GM12878 (cell line): Measurements from ENCODE around the gene FBLN1. TPM values are rescaled to one million over a fixed set of nuclear protein-coding genes. Genes with fewer than 3 reads are reported as not detected.

Experiments
- ATAC-seq: fragments of 200-7000 bp; cut with Tn5 transposase; 3 replicates; pipeline ENCODE4 v1.9.1; 2020; ENCODE audit warnings: mild to moderate bottlenecking, moderate library complexity
- BruUV-seq: library from RNA; stranded (reverse); fragments of 400-500 nt; replicated peaks from 2 replicates; lab custom pipeline; 2021; lab: Mats Ljungman, UMichigan
- CTCF ChIA-PET: fragments of 300-600 bp; sonication (Branson Sonifier 250); formaldehyde crosslinking; extraction: SDS; loops from one replicate; lab custom pipeline; 2021; ENCODE audit warnings: inconsistent platforms; lab: Yijun Ruan, JAX
- POLR2A ChIA-PET: fragments of 350-600 bp; formaldehyde crosslinking; extraction: SDS; loops from one replicate; lab custom pipeline; 2021; ENCODE audit warnings: inconsistent platforms; lab: Charles Lee
- RAD21 ChIA-PET: fragments of 300-600 bp; sonication (Branson Sonifier 250); formaldehyde crosslinking; loops from one replicate; lab custom pipeline; 2023; ENCODE audit warnings: antibody characterized with exemption; ENCODE audit not compliant: unreplicated experiment; lab: Charles Lee
- SMC1A ChIA-PET: fragments of 300-600 bp; sonication (Branson Sonifier 250); formaldehyde crosslinking; loops from one replicate; lab custom pipeline; 2023; ENCODE audit not compliant: unreplicated experiment, uncharacterized antibody; lab: Charles Lee
- DNase-seq: peaks from one replicate; pipeline ENCODE4 v3.0.0-alpha.2; 2011; ENCODE audit warnings: low read depth, low spot score
- FAIRE-seq: peaks from 3 replicates; lab custom pipeline; 2011; peaks lifted over from hg19 to GRCh38; lab: Jason Lieb, UNC
- H2AFZ ChIP-seq: 2 replicates; pipeline ENCODE4 v1.6.0; 2011; ENCODE audit warnings: low read depth, low read length, control low read depth; ENCODE audit not compliant: control insufficient read depth
- H3K27ac ChIP-seq: 2 replicates; pipeline ENCODE4 v1.5.1; 2011; ENCODE audit warnings: control low read depth; ENCODE audit not compliant: control insufficient read depth, insufficient read depth
- H3K27me3 ChIP-seq, 2 experiments: replicated peaks in 1 of 2; 2 replicates each; pipeline versions ENCODE4 v1.6.0 to v1.6.1; 2011; ENCODE audit warnings: low read length in 1 of 2; ENCODE audit not compliant: control insufficient read depth in 2 of 2, insufficient read depth in 2 of 2
- H3K36me3 ChIP-seq, 2 experiments: 2 replicates each; pipeline ENCODE4 v1.5.1; 2011; ENCODE audit warnings: low read length in 1 of 2; ENCODE audit not compliant: control insufficient read depth in 2 of 2, insufficient read depth in 2 of 2
- H3K4me1 ChIP-seq: 2 replicates; pipeline ENCODE4 v1.6.1; 2011; ENCODE audit warnings: mild to moderate bottlenecking, low read length, moderate library complexity, mixed read lengths; ENCODE audit not compliant: control insufficient read depth, insufficient read depth
- H3K4me2 ChIP-seq: 2 replicates; pipeline ENCODE4 v1.6.0; 2011; ENCODE audit warnings: control low read depth; ENCODE audit not compliant: control insufficient read depth, insufficient read depth
- H3K4me3 ChIP-seq: fragments of 200-600 bp; sonication (generic); 2 replicates; pipeline ENCODE4 v1.5.1; 2016
- H3K79me2 ChIP-seq: 2 replicates; pipeline ENCODE4 v1.6.0; 2011; ENCODE audit warnings: low read length; ENCODE audit not compliant: control insufficient read depth, insufficient read depth
- H3K9ac ChIP-seq: 2 replicates; pipeline ENCODE4 v1.8.0; 2011; ENCODE audit warnings: low read length, control low read depth, mixed read lengths; ENCODE audit not compliant: control insufficient read depth, insufficient read depth
- H3K9me3 ChIP-seq: replicated peaks from 3 replicates; pipeline ENCODE4 v1.5.1; 2011; ENCODE audit warnings: mild to moderate bottlenecking, low read length; ENCODE audit not compliant: control insufficient read depth, insufficient read depth
- H4K20me1 ChIP-seq: 2 replicates; pipeline ENCODE4 v1.6.0; 2011; ENCODE audit not compliant: control insufficient read depth, insufficient read depth
- BCL11A ChIP-seq: IDR thresholded peaks from 2 replicates; pipeline ENCODE4 v1.6.1; 2011; ENCODE audit warnings: low read depth, low read length
- CBX3 ChIP-seq: fragments of 200-600 bp; sonication (generic); IDR thresholded peaks from 2 replicates; pipeline ENCODE4 v1.6.1; 2016; ENCODE audit warnings: low read depth, borderline replicate concordance
- FOXK2 ChIP-seq: fragments of 450-650 bp; IDR thresholded peaks from 2 replicates; pipeline ENCODE4 v1.6.1; 2017; ENCODE audit warnings: mild to moderate bottlenecking, moderate library complexity
- GATAD2B ChIP-seq: fragments of 450-650 bp; conservative IDR thresholded peaks from 2 replicates; pipeline ENCODE4 v1.6.1; 2017; ENCODE audit warnings: low read depth, mild to moderate bottlenecking, moderate library complexity
- MAX ChIP-seq: IDR thresholded peaks from 2 replicates; pipeline ENCODE4 v1.6.1; 2012; ENCODE audit warnings: low read depth, low read length, improper control_type of control experiment
- NFYB ChIP-seq: IDR thresholded peaks from 2 replicates; pipeline ENCODE4 v1.6.1; 2011; ENCODE audit warnings: low read depth, mild to moderate bottlenecking, low read length, improper control_type of control experiment, moderate library complexity; ENCODE audit not compliant: insufficient read depth
- POLR2A ChIP-seq: IDR thresholded peaks from 2 replicates; pipeline ENCODE4 v1.6.1; 2011; ENCODE audit warnings: low read depth, mild to moderate bottlenecking, low read length
- POLR2AphosphoS2 ChIP-seq: IDR thresholded peaks from 2 replicates; pipeline ENCODE4 v1.6.1; 2011; ENCODE audit warnings: low read depth, mild to moderate bottlenecking, low read length, improper control_type of control experiment, moderate library complexity
- RFX5 ChIP-seq: IDR thresholded peaks from 2 replicates; pipeline ENCODE4 v1.6.1; 2011; ENCODE audit warnings: low read depth, low read length, improper control_type of control experiment
- SKIL ChIP-seq: fragments of 450-650 bp; IDR thresholded peaks from 2 replicates; pipeline ENCODE4 v1.6.1; 2017; ENCODE audit warnings: mild to moderate bottlenecking, low read depth, inconsistent platforms; ENCODE audit not compliant: poor library complexity, severe bottlenecking
- TCF3 ChIP-seq: IDR thresholded peaks from 2 replicates; pipeline ENCODE4 v1.6.1; 2012; ENCODE audit warnings: low read depth, mild to moderate bottlenecking, low read length, borderline replicate concordance; ENCODE audit not compliant: insufficient read depth
- ZNF217 ChIP-seq: fragments of 450-650 bp; IDR thresholded peaks from 2 replicates; pipeline ENCODE4 v1.6.1; 2017; ENCODE audit warnings: antibody characterized with exemption, mild to moderate bottlenecking
- ZNF274 ChIP-seq: IDR thresholded peaks from one replicate; pipeline ENCODE4 v1.8.0; 2011; ENCODE audit not compliant: insufficient read length, insufficient read depth
- WGBS: methylation state at CpG from one replicate; pipeline ENCODE4 v1.1.6; 2016; ENCODE audit warnings: low lambda C conversion rate; ENCODE audit not compliant: insufficient replicate concordance, insufficient coverage; ENCODE audit errors: missing lambda C conversion rate; 5-methylcytosine and 5-hydroxymethylcytosine counted together
- in situ Hi-C: fragments of 300-500 bp; cut with MboI; formaldehyde crosslinking; loops from 9 replicates; pipeline ENCODE4 v1.14.3; 2018; ENCODE audit warnings: mixed read lengths
- intact Hi-C: fragments of 100-400 bp; cut with micrococcal nuclease; formaldehyde crosslinking; loops from one replicate; pipeline ENCODE4 v1.14.2; 2022; ENCODE audit not compliant: unreplicated experiment
- polyA plus RNA-seq, 11 experiments: library from polyadenylated mRNA; depleted of rRNA in 4 of 11; unstranded in 6 of 11; stranded (reverse) in 5 of 11; fragments of >200 nt; fragmentation: Nextera tagmentation in 4 of 11; fragmentation: Illumina TruSeq in 1 of 11; extraction: Ambion mirVana in 4 of 11; extraction: Trizol in 1 of 11; gene quantifications; 1 replicate in 1 of 11; 2 replicates in 10 of 11; pipeline versions ENCODE4 v1.2.1 to v1.2.3, GENCODE V29; 2011 to 2016; ENCODE audit warnings: inconsistent platforms in 2 of 11, missing spikeins in 2 of 11, low read depth in 1 of 11
- total RNA-seq, 4 experiments: library from RNA; depleted of rRNA in 3 of 4; stranded (reverse); fragments of >200 nt in 3 of 4; fragmentation: Illumina TruSeq in 1 of 4; extraction: Trizol in 1 of 4; gene quantifications; 2 replicates each; pipeline versions ENCODE4 v1.2.1 to v1.2.3, GENCODE V29; 2013 to 2021

Gene FBLN1
- total and polyA plus RNA-seq, 10 of the 15 experiments (the other 5 are each of a cell fraction or from before 2014, with no cell fraction given): 0.20 to 0.51 TPM; not detected in 8

- no peak for TF ChIP-seq MAX
- TF ChIP-seq RFX5: no peak
- Histone ChIP-seq H3K27me3 (peaks cover 3 to 5% of the 10 kb centered on the region in 2 experiments), H3K4me2 (no peak overlapping the region), H3K9ac (no peak overlapping the region), H3K4me3 (no peak overlapping the region), H3K4me1 (no peaks in the 10 kb centered on the region), H3K36me3 (no peaks in the 10 kb centered on the region), H3K27ac (no peak overlapping the region), H3K79me2 (no peaks in the 10 kb centered on the region), H4K20me1 (no peaks in the 10 kb centered on the region), H2AFZ (no peak overlapping the region), H3K9me3 (no peaks in the 10 kb centered on the region)
- intact Hi-C loops: no loop called here
- SMC1A ChIA-PET: no interaction called here
- no TSS peak for BruUV-seq
- 18% methylated on average over 6 of the region's 6 CpGs for WGBS
- CTCF ChIA-PET: no interaction called here
- POLR2A ChIA-PET: no interaction called here
- RAD21 ChIA-PET: no interaction called here
- ATAC-seq: no peak
- no peak for DNase-seq
- FAIRE-seq: no peak
- in situ Hi-C loops: no loop called here
These were observed 5.1 kb downstream of the FBLN1 start for GRCh38 chr22:45507798-45508197.

- ATAC-seq: no peak
- 18% methylated on average over 4 of the region's 4 CpGs for WGBS
- intact Hi-C loops: no loop called here
- H3K79me2 ChIP-seq: no peaks in the 10 kb centered on the region
- no peaks in the 10 kb centered on the region for H4K20me1 ChIP-seq
- TF ChIP-seq CBX3: no peak
- TF ChIP-seq ZNF217: no peak
- TF ChIP-seq POLR2AphosphoS2: no peak
- TF ChIP-seq ZNF274: no peak
- TF ChIP-seq SKIL: no peak
- no peak for TF ChIP-seq GATAD2B
- no peak for TF ChIP-seq TCF3
- no peak for TF ChIP-seq FOXK2
- TF ChIP-seq NFYB: no peak
- no peak for TF ChIP-seq BCL11A
- TF ChIP-seq POLR2A: no peak
- TF ChIP-seq, all 136 proteins: peak for 0
- H3K4me2 ChIP-seq: no peak overlapping the region
- H2AFZ ChIP-seq: no peak overlapping the region
- H3K27me3 ChIP-seq: peaks cover 2 to 5% of the 10 kb centered on the region in 2 experiments
- BruUV-seq: no TSS peak
- H3K4me1 ChIP-seq: no peaks in the 10 kb centered on the region
- ChIA-PET CTCF (no interaction called here), RAD21 (no interaction called here), POLR2A (no interaction called here), SMC1A (no interaction called here)
- DNase-seq (no peak), FAIRE-seq (no peak)
- no peak overlapping the region for H3K4me3 ChIP-seq
- in situ Hi-C loops: no loop called here
- no peaks in the 10 kb centered on the region for H3K9me3 ChIP-seq
- no peak overlapping the region for H3K9ac ChIP-seq
- H3K36me3 ChIP-seq: no peaks in the 10 kb centered on the region
- no peak overlapping the region for H3K27ac ChIP-seq
These were observed 6.1 kb downstream of the FBLN1 start for GRCh38 chr22:45508814-45509213.
